Measurements from ENCODE around the gene F9.
"Not testable (repeated sequence)": the region's sequence is repeated elsewhere in the genome, so short reads cannot be mapped to it uniquely, and the experiment has no call there.

F9 gene

DNA sequence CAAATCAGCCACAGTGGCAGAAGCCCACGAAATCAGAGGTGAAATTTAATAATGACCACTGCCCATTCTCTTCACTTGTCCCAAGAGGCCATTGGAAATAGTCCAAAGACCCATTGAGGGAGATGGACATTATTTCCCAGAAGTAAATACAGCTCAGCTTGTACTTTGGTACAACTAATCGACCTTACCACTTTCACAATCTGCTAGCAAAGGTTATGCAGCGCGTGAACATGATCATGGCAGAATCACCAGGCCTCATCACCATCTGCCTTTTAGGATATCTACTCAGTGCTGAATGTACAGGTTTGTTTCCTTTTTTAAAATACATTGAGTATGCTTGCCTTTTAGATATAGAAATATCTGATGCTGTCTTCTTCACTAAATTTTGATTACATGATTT is at the start of gene F9:
Gene F9, plus strand, starts transcription at position 190 of the 400 bp plus-strand sequence. Its CDS starts 26 bp downstream, at position 216.
- H3K4me3 ChIP-seq (ENCODE audit: low read depth, low read length) = no peak within 1 kb of the TSS
- DNase-seq (ENCODE audit: low read depth) = no peak
- TF ChIP-seq, protein P1, sequence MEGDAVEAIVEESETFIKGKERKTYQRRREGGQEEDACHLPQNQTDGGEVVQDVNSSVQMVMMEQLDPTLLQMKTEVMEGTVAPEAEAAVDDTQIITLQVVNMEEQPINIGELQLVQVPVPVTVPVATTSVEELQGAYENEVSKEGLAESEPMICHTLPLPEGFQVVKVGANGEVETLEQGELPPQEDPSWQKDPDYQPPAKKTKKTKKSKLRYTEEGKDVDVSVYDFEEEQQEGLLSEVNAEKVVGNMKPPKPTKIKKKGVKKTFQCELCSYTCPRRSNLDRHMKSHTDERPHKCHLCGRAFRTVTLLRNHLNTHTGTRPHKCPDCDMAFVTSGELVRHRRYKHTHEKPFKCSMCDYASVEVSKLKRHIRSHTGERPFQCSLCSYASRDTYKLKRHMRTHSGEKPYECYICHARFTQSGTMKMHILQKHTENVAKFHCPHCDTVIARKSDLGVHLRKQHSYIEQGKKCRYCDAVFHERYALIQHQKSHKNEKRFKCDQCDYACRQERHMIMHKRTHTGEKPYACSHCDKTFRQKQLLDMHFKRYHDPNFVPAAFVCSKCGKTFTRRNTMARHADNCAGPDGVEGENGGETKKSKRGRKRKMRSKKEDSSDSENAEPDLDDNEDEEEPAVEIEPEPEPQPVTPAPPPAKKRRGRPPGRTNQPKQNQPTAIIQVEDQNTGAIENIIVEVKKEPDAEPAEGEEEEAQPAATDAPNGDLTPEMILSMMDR (conservative IDR thresholded peaks at IDR 0.05; ENCODE audit: low read depth, low read length) = no peak

- no peak for DNase-seq (ENCODE audit: low read depth)
- TF ChIP-seq, protein P1 (conservative IDR thresholded peaks at IDR 0.05; ENCODE audit: low read depth, low read length) = no peak
These were observed 46.8 kb upstream of the F9 start for GRCh38 chrX:139483699-139484098.

GRCh38 chrX:139484591-139484990 is 45.9 kb upstream of the F9 start:
- TF ChIP-seq, protein P1 (conservative IDR thresholded peaks at IDR 0.05; ENCODE audit: low read depth, low read length) = no peak

More at GRCh38 chrX:139483699-139484098, 46.8 kb upstream of the F9 start:
- no peak overlapping the region for H3K4me3 ChIP-seq (ENCODE audit: low read depth, low read length)

DNA sequence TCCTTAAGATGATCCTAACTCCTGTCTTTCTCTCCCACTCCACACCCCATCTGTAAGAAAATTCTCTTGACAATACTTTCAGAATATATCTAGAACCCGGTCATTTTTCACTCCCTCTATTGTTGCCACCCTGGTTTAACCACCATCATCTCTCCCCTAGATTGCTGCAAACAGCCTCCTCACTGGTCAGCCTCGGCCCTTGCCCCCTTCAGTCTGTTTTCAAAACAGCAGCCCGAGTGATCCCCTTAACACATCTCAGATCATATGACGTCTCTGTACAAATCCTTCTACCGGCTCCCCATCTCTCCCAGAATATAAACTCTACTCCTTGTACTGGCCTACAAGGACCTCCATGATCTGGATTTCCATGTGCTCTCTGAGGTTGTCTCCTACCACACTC is 35.2 kb upstream of the F9 start:
- TF ChIP-seq, protein P1 (conservative IDR thresholded peaks at IDR 0.05; ENCODE audit: low read depth, low read length) = no peak
- no peak for DNase-seq (ENCODE audit: low read depth)
- no peak overlapping the region for H3K4me3 ChIP-seq (ENCODE audit: low read depth, low read length)

More at GRCh38 chrX:139484591-139484990, 45.9 kb upstream of the F9 start:
- no peak overlapping the region for H3K4me3 ChIP-seq (ENCODE audit: low read depth, low read length)
- DNase-seq (ENCODE audit: low read depth) = no peak

GRCh38 chrX:139506333-139506732 is 24.2 kb upstream of the F9 start:
- no peak overlapping the region for H3K4me3 ChIP-seq (ENCODE audit: low read depth, low read length)
- TF ChIP-seq, protein P1 (conservative IDR thresholded peaks at IDR 0.05; ENCODE audit: low read depth, low read length) = no peak
- DNase-seq (ENCODE audit: low read depth) = no peak

DNA sequence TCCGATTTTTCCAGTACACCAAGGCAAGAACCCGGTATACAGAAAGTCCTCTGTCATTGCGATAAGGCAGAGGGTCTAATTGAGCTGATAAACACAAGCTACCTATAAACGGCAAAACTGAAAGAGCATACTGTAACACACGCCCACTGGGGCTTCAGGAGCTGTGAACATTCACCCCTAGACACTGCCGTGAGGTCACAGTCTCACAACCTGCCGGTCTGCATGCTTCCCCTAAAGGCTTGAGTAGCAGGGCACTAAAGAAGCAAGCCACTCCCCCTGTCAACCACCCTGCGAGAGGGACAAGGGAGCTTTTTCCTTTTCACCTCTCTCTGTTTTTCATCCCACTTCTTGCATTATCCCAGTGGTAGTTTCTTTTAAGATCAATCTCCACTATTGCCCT is 22.4 kb upstream of the F9 start:
- H3K4me3 ChIP-seq (ENCODE audit: low read depth, low read length) = no peak overlapping the region
- TF ChIP-seq, protein P1 (conservative IDR thresholded peaks at IDR 0.05; ENCODE audit: low read depth, low read length) = no peak

DNA sequence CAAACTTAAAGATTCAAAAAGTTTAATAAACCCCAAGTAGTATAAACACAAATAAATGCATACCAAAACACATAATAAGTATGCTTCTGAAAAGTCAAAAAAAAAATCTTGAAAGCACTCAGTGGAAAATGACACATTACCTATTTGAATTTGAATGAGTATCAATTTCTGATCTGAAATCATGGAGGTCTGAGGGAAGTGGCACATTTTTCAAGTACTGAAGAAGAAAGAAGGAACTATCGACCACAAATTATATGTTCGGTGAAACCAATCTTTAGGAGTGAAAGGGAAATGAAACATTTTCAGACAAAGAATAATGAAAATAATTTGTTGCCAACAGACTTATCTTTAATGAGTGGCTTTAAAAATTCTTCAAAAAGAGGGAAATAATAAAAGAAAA is 12.1 kb upstream of the F9 start:
- no peak overlapping the region for H3K4me3 ChIP-seq (ENCODE audit: low read depth, low read length)
- no peak for DNase-seq (ENCODE audit: low read depth)
- TF ChIP-seq, protein P1 (conservative IDR thresholded peaks at IDR 0.05; ENCODE audit: low read depth, low read length) = no peak

More for the DNA sequence above, 22.4 kb upstream of the F9 start:
- DNase-seq (ENCODE audit: low read depth) = no peak

DNA sequence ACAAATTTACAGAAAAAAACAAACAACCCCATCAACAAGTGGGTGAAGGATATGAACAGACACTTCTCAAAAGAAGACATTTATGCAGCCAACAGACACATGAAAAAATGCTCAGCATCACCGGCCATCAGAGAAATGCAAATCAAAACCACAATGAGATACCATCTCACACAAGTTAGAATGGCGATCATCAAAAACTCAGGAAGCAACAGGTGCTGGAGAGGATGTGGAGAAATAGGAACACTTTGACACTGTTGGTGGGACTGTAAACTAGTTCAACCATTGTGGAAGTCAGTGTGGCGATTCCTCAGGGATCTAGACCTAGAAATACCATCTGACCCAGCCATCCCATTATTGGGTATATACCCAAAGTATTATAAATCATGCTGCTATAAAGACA is 1.7 kb upstream of the F9 start:
- not testable (repeated sequence) for DNase-seq (ENCODE audit: low read depth); H3K4me3 ChIP-seq (ENCODE audit: low read depth, low read length)

All from choroid plexus epithelial cell (primary cell).